IPS-NIHi7 (cell line): ENCODE results near the gene SYF2.
"Not testable (repeated sequence)": the region's sequence is repeated elsewhere in the genome, so short reads cannot be mapped to it uniquely, and the experiment has no call there.

Source experiments
- DNase-seq: peaks from one replicate; pipeline ENCODE4 v3.0.0; 2012; ENCODE audit warnings: mixed read lengths; ENCODE audit errors: extremely low spot score

SYF2 gene

DNA sequence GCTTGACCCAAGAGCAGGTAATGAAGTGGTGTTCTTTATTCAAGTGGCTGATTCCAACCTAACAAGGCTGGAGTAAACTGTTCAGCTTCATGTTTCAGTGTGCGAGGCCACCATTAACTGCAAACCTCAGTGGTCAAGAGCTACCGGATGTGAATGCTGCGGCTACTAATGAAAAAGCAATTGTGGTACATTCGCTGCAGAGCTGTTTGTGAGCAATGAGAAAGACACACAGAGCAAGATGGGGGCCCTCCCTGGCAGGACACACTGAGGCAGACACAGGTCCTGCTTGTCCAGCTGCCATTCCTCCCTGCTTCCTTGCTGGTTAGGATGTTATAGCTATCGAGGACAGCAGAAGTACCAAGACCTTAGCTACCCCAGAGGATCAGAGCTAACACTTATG is 26.1 kb downstream of the SYF2 start:
- DNase-seq = no peak

GRCh38 chr1:25205786-25206185 is 26.5 kb downstream of the SYF2 start:
- DNase-seq = no peak

DNA sequence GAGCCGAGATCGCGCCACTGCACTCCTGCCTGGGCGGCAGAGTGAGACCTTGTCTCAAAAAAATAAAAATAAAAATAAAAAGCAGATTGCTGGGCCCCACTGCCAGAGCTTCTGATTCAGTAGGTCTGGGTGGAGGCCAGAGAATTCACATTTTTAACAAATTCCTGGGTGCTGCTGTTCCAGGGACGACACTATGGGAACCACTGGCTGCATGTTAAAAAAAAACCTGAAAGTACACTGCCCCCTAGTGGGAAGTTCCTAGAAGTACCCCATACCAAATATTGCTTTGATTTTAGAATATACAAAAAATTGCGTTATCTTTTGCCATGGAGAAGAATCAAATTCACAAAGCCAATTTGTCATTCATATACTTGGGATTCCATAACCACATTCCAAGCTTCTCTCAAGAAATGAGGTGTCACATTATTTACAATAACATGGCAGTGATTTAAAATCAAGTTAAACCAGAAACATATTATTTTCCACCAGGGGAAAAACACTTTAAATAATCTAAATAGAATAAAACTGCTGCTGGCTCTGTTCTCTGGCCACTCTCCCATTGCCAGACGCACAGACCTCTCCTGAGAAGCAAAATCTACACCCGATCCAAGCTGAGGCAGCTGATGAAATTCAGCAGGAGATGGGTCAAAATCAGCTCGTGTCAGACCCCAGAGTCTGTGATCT is 27.4 kb downstream of the SYF2 start:
- peak; percentile 63 for DNase-seq

GRCh38 chr1:25201006-25201405 is 31.3 kb downstream of the SYF2 start:
- DNase-seq = no peak

DNA sequence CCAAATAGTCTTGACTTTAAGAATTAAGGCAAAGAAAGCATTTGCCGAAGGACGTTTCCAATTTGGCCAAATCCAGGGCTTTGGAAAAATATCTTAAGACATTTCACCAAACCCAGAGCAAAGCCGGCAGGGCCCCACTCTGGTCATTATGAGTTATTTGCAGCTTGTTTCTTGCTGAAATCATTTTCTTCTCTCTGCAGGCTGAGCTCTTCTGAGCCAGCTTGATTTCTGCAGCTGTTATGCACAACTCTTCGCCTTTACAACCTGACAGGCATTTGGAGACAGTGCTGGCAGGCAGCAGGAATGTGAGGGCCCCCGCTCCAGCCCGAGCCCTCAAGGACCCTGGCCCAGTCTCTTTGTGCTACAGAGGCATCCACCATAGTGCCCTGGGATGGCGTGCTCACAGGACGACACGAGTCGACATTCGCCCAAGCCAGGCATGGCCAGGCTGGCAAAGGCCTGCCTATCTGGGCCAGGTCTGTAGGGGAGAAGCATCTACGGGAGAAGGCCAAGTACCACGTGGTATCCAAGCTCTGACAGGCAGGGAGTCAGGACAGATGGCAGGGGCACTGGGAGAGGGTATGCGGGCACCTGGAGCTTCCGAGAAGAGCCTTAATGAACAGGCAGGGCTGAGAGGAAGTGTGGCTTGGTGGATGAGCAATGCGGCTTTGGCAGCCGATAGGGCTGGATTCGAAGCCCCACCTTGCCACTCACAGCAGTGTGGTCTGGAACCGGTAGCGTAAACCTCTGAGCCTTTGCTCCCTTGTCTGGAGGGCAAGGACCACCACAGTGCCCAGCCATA is 32.3 kb downstream of the SYF2 start:
- no peak for DNase-seq

GRCh38 chr1:25198663-25199252 is 33.5 kb downstream of the SYF2 start:
- DNase-seq = no peak

DNA sequence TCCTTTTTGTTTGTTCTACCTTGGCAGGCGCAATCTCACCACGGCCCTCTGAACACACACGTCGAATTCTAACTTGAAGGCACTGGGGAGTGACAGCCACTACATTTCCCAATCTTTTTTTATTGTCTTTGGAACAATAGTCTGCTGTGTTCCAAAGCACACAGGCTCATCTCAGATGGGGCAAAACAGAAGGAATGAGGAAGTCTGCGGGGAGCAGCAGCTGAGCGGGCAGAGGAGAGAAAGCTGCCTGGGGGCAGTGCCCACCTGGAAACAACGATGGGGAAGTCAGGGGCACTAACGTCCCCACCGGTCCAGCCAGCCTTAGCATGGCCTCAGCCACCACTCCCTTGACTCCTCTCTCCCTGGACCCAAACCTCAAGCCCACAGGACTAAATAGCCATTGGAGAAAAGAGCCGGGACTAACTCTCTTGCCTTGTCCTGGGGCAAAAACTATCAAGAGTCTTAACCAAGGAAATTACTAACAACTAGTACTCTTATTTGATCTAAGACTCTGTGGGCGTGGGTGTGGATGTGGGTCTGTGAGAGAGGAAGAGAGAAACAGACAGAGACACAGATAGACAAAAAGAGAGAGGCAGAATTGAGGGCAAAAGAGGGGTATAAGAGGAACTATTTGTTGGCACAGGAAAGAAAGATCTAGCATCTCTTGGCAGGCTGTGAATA is 34.2 kb downstream of the SYF2 start:
- no peak for DNase-seq

- DNase-seq = no peak
Observed at GRCh38 chr1:25197235-25197975, 34.9 kb downstream of the SYF2 start.

DNA sequence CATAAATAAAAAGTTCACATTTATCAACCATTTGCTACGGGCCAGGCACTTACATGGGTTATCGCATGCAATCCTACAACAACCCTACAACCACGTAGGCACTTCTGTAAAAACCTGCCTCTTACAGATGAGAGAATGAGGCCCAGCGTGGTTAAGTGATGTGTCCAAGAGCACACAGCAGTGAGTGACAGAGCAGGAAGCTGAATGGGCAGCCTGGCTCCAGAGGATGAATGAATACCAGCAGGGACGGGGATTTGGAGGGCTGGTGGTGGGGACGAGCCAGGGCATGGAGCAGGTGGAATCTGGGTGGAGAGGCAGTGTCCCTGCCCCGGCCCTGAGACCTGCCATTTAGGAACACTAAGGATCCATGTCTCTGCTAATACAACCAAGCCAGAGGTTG is 35.5 kb downstream of the SYF2 start:
- no peak for DNase-seq

DNA sequence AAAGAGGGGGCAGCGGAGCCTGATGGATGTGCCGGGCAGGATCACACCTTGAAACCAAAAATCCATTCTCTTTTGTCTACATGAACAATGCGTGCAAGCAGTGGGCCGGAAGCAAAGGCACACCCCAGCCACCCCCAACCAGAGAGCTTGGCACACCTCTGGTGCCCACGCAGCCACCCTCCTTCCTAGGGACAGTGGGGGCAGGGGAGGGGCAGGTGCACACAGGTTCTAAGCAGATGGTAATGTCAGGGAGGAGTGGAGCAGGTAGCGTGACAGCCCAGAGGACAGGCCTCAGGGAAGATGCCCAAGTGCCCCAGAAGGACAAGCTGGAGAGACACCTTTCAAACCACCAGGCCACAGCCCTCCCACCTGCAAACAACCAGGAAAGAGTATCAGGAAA is 36.5 kb downstream of the SYF2 start:
- no peak for DNase-seq

GRCh38 chr1:25194572-25195020 is 37.7 kb downstream of the SYF2 start:
- DNase-seq = no peak

DNA sequence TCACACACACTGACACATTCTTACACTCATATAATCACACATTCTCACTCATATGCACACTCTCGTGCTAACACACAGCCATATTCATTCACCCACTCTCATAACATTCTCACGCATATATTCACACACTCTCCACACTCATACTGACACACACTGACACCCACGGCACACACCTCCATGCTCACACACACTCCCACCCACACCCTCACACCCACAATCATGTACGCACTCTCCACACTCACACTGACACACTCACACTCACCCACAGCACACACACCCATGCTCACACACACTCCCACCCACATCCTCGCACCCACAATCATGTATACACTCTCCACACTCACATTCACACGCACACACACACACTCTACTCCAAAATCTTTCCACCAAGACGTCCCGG is 38.2 kb downstream of the SYF2 start:
- no peak for DNase-seq

DNA sequence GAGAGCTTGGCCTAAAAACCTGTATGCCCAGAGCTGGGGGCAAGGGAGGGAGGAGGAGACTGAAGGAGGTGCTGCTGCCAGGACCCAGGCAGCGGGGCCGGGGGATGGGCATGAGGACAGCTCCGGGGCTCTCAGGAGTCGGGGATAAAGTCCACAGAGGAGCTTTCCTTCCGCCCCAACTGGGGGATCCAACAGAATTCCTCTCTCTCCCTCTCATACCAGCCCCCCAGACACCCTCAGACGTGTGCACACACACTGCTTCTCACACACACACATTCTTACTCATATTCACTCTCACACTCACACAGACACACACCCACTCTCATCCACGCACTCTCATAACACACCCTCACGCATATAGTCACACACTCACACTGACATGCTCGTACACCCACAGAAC is 39.1 kb downstream of the SYF2 start:
- peak; percentile 47 for DNase-seq

DNA sequence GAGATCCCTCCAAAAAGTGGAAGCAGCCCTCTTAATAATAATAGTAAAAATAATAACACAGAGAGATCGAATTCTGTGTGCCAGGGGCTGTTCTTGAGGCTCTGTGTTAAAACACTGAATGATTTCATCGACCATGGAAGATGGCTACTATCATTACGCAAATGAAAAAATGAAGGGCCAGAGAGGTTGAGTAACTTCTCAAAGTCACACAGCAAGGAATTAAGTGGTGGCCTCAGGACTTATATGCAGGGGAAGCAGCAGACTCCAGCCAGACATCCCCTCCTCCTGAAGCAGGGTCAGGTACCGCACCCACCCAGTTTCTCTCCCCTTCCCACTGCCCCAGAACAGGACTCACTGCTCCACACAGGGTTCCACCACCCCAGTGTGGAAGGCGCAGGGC is 40.1 kb downstream of the SYF2 start:
- DNase-seq = no peak

DNA sequence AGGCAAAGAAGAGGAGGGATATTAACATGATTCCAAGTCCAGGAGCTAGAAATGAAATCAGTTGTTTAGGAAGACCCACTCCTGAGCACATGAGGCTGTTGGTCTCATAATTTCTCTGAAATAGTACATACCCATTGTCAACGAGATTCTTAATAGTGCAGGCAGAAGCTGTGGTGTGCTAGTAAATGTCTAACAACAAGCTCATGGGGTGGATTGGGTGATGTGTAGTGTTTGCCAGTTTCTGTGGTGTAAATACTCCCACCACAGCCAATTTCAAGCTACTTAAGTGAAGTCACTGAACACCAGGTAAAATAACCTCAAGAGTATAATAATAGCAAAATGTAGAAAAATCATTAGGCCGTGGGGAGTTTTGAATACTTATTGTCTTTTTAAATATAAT is 42.0 kb downstream of the SYF2 start:
- DNase-seq = no peak

GRCh38 chr1:25187904-25188303 is 44.4 kb downstream of the SYF2 start:
- DNase-seq = not testable (repeated sequence)

- DNase-seq = no peak
Observed at GRCh38 chr1:25187077-25187476, 45.2 kb downstream of the SYF2 start.

GRCh38 chr1:25186161-25187007 is 45.9 kb downstream of the SYF2 start:
- no peak for DNase-seq

GRCh38 chr1:25185409-25186160 is 46.7 kb downstream of the SYF2 start:
- DNase-seq = no peak
